Mesendoderm (in vitro differentiated cells): Measurements from ENCODE around the gene FGF9.

Experiments
- DNase-seq: peaks from one replicate; pipeline ENCODE4 v3.0.0; 2013
- H2AK5ac ChIP-seq: 2 replicates; pipeline ENCODE4 v1.6.1; 2013; ENCODE audit warnings: low read length, inconsistent platforms
- H2BK120ac ChIP-seq: 2 replicates; pipeline ENCODE4 v1.6.1; 2013; ENCODE audit warnings: low read depth, mild to moderate bottlenecking, low read length, moderate library complexity, mixed read lengths
- H2BK15ac ChIP-seq: replicated peaks from 2 replicates; pipeline ENCODE4 v1.6.1; 2013; ENCODE audit warnings: low read depth, mild to moderate bottlenecking, moderate library complexity
- H2BK5ac ChIP-seq: 2 replicates; pipeline ENCODE4 v1.6.1; 2013; ENCODE audit warnings: low read length, inconsistent platforms
- H3K18ac ChIP-seq: 2 replicates; pipeline ENCODE4 v1.6.1; 2013; ENCODE audit warnings: mild to moderate bottlenecking, low read length, mixed read lengths
- H3K23ac ChIP-seq: one replicate; pipeline ENCODE4 v1.6.1; 2013; ENCODE audit warnings: low read length
- H3K27ac ChIP-seq: 2 replicates; pipeline ENCODE4 v1.5.1; 2013; ENCODE audit warnings: low read depth, mild to moderate bottlenecking, inconsistent platforms, low read length, moderate library complexity
- H3K27me3 ChIP-seq: 2 replicates; pipeline ENCODE4 v1.6.1; 2013; ENCODE audit warnings: low read length, control low read depth, mild to moderate bottlenecking, inconsistent platforms; ENCODE audit not compliant: insufficient read depth, poor library complexity
- H3K36me3 ChIP-seq: 2 replicates; pipeline ENCODE4 v1.6.1; 2013; ENCODE audit warnings: low read length, inconsistent platforms; ENCODE audit not compliant: control insufficient read depth, insufficient read depth
- H3K4ac ChIP-seq: one replicate; pipeline ENCODE4 v1.6.1; 2013; ENCODE audit warnings: low read depth, mild to moderate bottlenecking, low read length, moderate library complexity
- H3K4me1 ChIP-seq: 2 replicates; pipeline ENCODE4 v1.6.1; 2013; ENCODE audit warnings: low read depth, low read length, inconsistent platforms; ENCODE audit not compliant: control insufficient read depth
- H3K4me2 ChIP-seq: 2 replicates; pipeline ENCODE4 v1.6.1; 2013; ENCODE audit warnings: low read length
- H3K4me3 ChIP-seq: 2 replicates; pipeline ENCODE4 v1.5.1; 2013; ENCODE audit warnings: mild to moderate bottlenecking, low read length
- H3K56ac ChIP-seq: one replicate; pipeline ENCODE4 v1.6.1; 2013; ENCODE audit warnings: low read length
- H3K79me1 ChIP-seq: 2 replicates; pipeline ENCODE4 v1.6.1; 2013; ENCODE audit warnings: low read length, inconsistent platforms
- H3K79me2 ChIP-seq: 2 replicates; pipeline ENCODE4 v1.6.1; 2013; ENCODE audit warnings: mild to moderate bottlenecking, low read length; ENCODE audit not compliant: control insufficient read depth, insufficient read depth
- H3K9ac ChIP-seq: 2 replicates; pipeline ENCODE4 v1.6.1; 2013; ENCODE audit warnings: low read length, inconsistent platforms
- H4K5ac ChIP-seq: one replicate; pipeline ENCODE4 v1.6.1; 2013; ENCODE audit warnings: low read length
- H4K8ac ChIP-seq: one replicate; pipeline ENCODE4 v1.6.1; 2013; ENCODE audit warnings: low read depth, mild to moderate bottlenecking, control low read depth, low read length, moderate library complexity
- WGBS: extraction: QIAGEN DNeasy Blood & Tissue Kit; methylation state at CpG from one replicate; pipeline ENCODE4 v1.1.7; 2013; ENCODE audit warnings: low lambda C conversion rate, missing lambda C conversion rate; ENCODE audit not compliant: insufficient coverage; ENCODE audit errors: extremely low coverage; 5-methylcytosine and 5-hydroxymethylcytosine counted together

Gene FGF9

GRCh38 chr13:21675095-21675991 is 4.5 kb downstream of the FGF9 start:
- DNase-seq, result peak; percentile 37
- no peaks in the 10 kb centered on the region for H3K79me2 ChIP-seq
- no peak overlapping the region for H3K18ac ChIP-seq
- H3K4me1 ChIP-seq, result no peaks in the 10 kb centered on the region
- H2BK120ac ChIP-seq, result no peak overlapping the region
- H3K23ac ChIP-seq, result no peak overlapping the region
- no peaks in the 10 kb centered on the region for H3K36me3 ChIP-seq
- no peaks in the 10 kb centered on the region for H3K79me1 ChIP-seq
- H3K4me2 ChIP-seq, result peak overlapping the region; percentile 66
- peaks cover 25% of the 10 kb centered on the region for H3K27me3 ChIP-seq
- no peak overlapping the region for H3K4me3 ChIP-seq
- no peak overlapping the region for H4K8ac ChIP-seq
- H2BK5ac ChIP-seq, result no peak overlapping the region
- H2BK15ac ChIP-seq, result no peak overlapping the region
- H2AK5ac ChIP-seq, result no peak overlapping the region
- H3K9ac ChIP-seq, result no peak overlapping the region
- WGBS, result no CpG with 5 or more reads among the region's 62 CpGs
- H3K4ac ChIP-seq, result no peak overlapping the region
- H3K56ac ChIP-seq, result peak overlapping the region; percentile 65
- H4K5ac ChIP-seq, result no peak overlapping the region
- H3K27ac ChIP-seq, result no peak overlapping the region

DNA sequence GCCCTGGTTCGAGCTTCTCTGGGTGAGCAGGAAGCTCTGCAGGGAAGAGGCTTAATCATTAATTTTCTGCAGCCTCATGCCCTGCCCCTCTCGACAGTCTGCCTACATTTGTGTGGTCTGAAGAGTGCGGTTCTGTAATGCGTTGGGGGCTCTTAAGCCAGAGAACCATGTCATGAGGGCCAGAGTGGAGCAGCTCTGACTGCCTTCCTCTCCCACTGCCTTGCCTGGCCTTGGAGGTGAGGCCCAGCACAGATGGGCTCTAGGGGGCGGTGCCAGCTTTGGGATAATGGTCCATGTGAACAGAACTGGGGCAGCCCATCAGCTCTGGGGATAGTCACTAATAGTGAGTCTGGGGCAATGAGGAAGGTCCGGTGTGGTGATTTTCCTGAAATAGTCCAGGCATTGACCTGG is 5.7 kb downstream of the FGF9 start:
- H3K56ac ChIP-seq, result no peak overlapping the region
- no peaks in the 10 kb centered on the region for H3K79me1 ChIP-seq
- no CpG with 5 or more reads among the region's 6 CpGs for WGBS
- no peak overlapping the region for H3K4me3 ChIP-seq
- H3K4me2 ChIP-seq, result no peak overlapping the region
- H3K79me2 ChIP-seq, result no peaks in the 10 kb centered on the region
- no peak overlapping the region for H2BK5ac ChIP-seq
- no peaks in the 10 kb centered on the region for H3K36me3 ChIP-seq
- no peak overlapping the region for H4K5ac ChIP-seq
- H2BK120ac ChIP-seq, result no peak overlapping the region
- H2BK15ac ChIP-seq, result no peak overlapping the region
- H3K18ac ChIP-seq, result no peak overlapping the region
- no peak overlapping the region for H3K27ac ChIP-seq
- H3K9ac ChIP-seq, result no peak overlapping the region
- H3K23ac ChIP-seq, result no peak overlapping the region
- peak; percentile 73 for DNase-seq
- H4K8ac ChIP-seq, result no peak overlapping the region
- no peak overlapping the region for H3K4ac ChIP-seq
- no peaks in the 10 kb centered on the region for H3K4me1 ChIP-seq
- H2AK5ac ChIP-seq, result no peak overlapping the region
- peaks cover 18% of the 10 kb centered on the region for H3K27me3 ChIP-seq

- no CpG with 5 or more reads among the region's 3 CpGs for WGBS
- no peak overlapping the region for H2BK15ac ChIP-seq
These were observed 6.3 kb downstream of the FGF9 start for GRCh38 chr13:21677075-21677623.

GRCh38 chr13:21683034-21683733 is 12.3 kb downstream of the FGF9 start:
- no peak overlapping the region for H3K27ac ChIP-seq

More at GRCh38 chr13:21677075-21677623, 6.3 kb downstream of the FGF9 start:
- Histone ChIP-seq H2BK5ac (no peak overlapping the region), H3K4me3 (no peak overlapping the region), H3K23ac (no peak overlapping the region), H2BK120ac (no peak overlapping the region), H3K79me2 (no peaks in the 10 kb centered on the region), H2AK5ac (no peak overlapping the region), H3K27me3 (peaks cover 13% of the 10 kb centered on the region), H3K27ac (no peak overlapping the region), H3K4me1 (no peaks in the 10 kb centered on the region), H3K9ac (no peak overlapping the region), H3K4me2 (no peak overlapping the region), H3K79me1 (no peaks in the 10 kb centered on the region), H3K36me3 (no peaks in the 10 kb centered on the region), H4K8ac (no peak overlapping the region), H3K18ac (no peak overlapping the region), H3K56ac (no peak overlapping the region), H3K4ac (no peak overlapping the region), H4K5ac (no peak overlapping the region)
- DNase-seq, result no peak

GRCh38 chr13:21684576-21684975 is 13.7 kb downstream of the FGF9 start:
- Histone ChIP-seq H3K36me3 (no peaks in the 10 kb centered on the region), H3K79me2 (no peaks in the 10 kb centered on the region), H3K23ac (no peak overlapping the region), H3K4me2 (no peak overlapping the region), H2BK120ac (no peak overlapping the region), H3K4me3 (no peak overlapping the region), H4K8ac (no peak overlapping the region), H3K27me3 (no peaks in the 10 kb centered on the region), H3K9ac (no peak overlapping the region), H2BK15ac (no peak overlapping the region), H3K56ac (no peak overlapping the region), H3K79me1 (no peaks in the 10 kb centered on the region), H2AK5ac (no peak overlapping the region), H3K27ac (no peak overlapping the region), H3K4ac (no peak overlapping the region), H3K4me1 (no peaks in the 10 kb centered on the region), H3K18ac (no peak overlapping the region), H4K5ac (no peak overlapping the region), H2BK5ac (no peak overlapping the region)
- DNase-seq, result no peak
- WGBS, result no CpG with 5 or more reads among the region's 2 CpGs

More at GRCh38 chr13:21683034-21683733, 12.3 kb downstream of the FGF9 start:
- no peaks in the 10 kb centered on the region for H3K4me1 ChIP-seq
- no peaks in the 10 kb centered on the region for H3K79me1 ChIP-seq
- no peak overlapping the region for H3K18ac ChIP-seq
- H2AK5ac ChIP-seq, result no peak overlapping the region
- no peak overlapping the region for H3K23ac ChIP-seq
- H3K56ac ChIP-seq, result no peak overlapping the region
- no peak overlapping the region for H4K5ac ChIP-seq
- no peak for DNase-seq
- no CpG with 5 or more reads among the region's 6 CpGs for WGBS
- H4K8ac ChIP-seq, result no peak overlapping the region
- no peak overlapping the region for H3K4ac ChIP-seq
- H2BK15ac ChIP-seq, result no peak overlapping the region
- H2BK5ac ChIP-seq, result no peak overlapping the region
- H3K27me3 ChIP-seq, result no peaks in the 10 kb centered on the region
- no peaks in the 10 kb centered on the region for H3K36me3 ChIP-seq
- H3K79me2 ChIP-seq, result no peaks in the 10 kb centered on the region
- H3K9ac ChIP-seq, result no peak overlapping the region
- H3K4me3 ChIP-seq, result no peak overlapping the region
- no peak overlapping the region for H3K4me2 ChIP-seq
- H2BK120ac ChIP-seq, result no peak overlapping the region
